Stimulated activated CD8-positive, alpha-beta memory T cell treated with anti-CD3 and anti-CD28 coated beads, Interleukin-2, amount 100 ng/mL, for 1 hour (primary cell): ENCODE data around the gene PCDHB4.
"Not testable (repeated sequence)": the region's sequence is repeated elsewhere in the genome, so short reads cannot be mapped to it uniquely, and the experiment has no call there.

ENCODE experiments used
- DNase-seq, 2 donors: peaks; one replicate each; pipeline ENCODE4 v3.0.0-alpha.2; 2020; ENCODE audit warnings: low read depth in 2 of 2

PCDHB4 gene

DNA sequence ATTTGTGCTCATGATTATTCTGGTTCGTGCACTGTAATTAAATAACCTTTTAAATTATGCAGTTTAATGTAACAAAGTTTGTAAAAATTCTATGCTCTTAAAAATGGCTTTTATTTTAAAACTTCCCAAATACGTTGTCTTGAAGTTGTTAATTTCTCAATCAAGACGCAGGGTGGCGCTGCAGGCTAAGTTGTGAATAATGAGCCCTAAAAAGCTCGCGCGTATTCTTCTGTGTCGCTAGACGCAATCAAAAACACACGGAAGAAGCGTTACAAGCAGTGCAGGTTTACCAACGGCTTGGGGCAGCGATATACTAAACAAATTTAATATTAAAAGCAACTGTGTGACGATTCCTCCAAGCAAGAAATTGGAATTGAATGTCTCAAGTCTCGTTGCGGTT lies at the start of gene PCDHB4:
PCDHB4 (plus strand) TSS at position 256 of the 400 bp plus-strand sequence. CDS start 181 bp downstream, outside the sequence.
- DNase-seq, result no peak

DNA sequence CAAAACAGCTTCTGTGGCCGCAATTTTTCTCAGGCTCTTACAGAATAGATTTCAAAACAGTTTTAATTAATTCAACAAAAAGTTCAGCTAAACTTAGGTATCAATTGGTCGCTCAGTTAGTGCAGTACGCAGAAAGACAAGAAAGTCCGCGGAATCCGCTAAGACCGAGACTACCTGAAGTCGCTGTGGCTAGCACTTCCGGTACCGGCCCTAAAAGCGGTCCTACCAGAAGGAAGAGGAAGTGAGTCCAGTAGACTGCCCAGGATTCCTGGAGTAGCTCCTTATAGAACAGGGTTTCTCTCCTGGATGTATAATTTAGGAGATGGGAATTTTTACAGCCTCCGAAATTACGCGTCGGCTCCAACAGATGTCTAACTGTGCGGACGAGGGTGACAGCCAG lies 43.8 kb upstream of the PCDHB4 start:
- DNase-seq, result no peak

- no peak for DNase-seq
Measured at GRCh38 chr5:141082228-141082627, 39.4 kb upstream of the PCDHB4 start.

GRCh38 chr5:141084487-141084989 lies 37.1 kb upstream of the PCDHB4 start:
- DNase-seq, result no peak

DNA sequence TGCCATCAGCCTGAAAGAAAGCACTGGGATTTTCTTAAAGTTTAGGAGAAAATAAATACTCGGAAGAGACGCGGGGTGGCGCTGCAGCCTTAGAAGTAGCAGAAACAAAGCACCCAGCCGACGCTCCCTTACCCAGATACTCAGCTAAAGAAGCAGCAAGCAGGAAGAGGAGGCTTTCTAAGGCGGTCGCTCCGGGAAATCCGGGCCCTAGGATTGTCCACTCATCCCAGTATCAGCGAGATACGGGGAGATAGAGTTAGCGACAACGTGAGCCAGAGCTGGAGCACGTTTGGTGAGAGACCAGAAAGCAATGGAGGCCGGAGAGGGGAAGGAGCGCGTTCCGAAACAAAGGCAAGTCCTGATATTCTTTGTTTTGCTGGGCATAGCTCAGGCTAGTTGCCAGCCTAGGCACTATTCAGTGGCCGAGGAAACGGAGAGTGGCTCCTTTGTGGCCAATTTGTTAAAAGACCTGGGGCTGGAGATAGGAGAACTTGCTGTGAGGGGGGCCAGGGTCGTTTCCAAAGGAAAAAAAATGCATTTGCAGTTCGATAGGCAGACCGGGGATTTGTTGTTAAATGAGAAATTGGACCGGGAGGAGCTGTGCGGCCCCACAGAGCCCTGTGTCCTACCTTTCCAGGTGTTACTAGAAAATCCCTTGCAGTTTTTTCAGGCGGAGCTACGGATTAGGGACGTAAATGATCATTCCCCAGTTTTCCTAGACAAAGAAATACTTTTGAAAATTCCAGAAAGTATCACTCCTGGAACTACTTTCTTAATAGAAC lies 26.9 kb upstream of the PCDHB4 start, which contains the start of gene PCDHB2:
PCDHB2 (plus strand) TSS at position 135 of the 782 bp plus-strand sequence; CDS start at position 311, 176 bp downstream.
- DNase-seq, result no peak

DNA sequence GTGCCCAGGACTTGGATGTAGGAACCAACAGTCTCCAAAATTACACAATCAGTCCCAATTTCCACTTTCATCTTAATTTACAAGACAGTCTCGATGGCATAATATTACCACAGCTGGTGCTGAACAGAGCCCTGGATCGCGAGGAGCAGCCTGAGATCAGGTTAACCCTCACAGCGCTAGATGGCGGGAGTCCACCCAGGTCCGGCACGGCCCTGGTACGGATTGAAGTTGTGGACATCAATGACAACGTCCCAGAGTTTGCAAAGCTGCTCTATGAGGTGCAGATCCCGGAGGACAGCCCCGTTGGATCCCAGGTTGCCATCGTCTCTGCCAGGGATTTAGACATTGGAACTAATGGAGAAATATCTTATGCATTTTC lies 26.4 kb upstream of the PCDHB4 start:
- DNase-seq, result no peak

DNA sequence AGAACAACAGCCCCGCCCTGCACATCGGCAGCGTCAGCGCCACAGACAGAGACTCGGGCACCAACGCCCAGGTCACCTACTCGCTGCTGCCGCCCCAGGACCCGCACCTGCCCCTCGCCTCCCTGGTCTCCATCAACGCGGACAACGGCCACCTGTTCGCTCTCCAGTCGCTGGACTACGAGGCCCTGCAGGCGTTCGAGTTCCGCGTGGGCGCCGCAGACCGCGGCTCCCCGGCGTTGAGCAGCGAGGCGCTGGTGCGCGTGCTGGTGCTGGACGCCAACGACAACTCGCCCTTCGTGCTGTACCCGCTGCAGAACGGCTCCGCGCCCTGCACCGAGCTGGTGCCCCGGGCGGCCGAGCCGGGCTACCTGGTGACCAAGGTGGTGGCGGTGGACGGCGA lies 25.4 kb upstream of the PCDHB4 start:
- not testable (repeated sequence) for DNase-seq

- DNase-seq, result not testable (repeated sequence)
Measured at GRCh38 chr5:141096586-141096985, 25.0 kb upstream of the PCDHB4 start.

DNA sequence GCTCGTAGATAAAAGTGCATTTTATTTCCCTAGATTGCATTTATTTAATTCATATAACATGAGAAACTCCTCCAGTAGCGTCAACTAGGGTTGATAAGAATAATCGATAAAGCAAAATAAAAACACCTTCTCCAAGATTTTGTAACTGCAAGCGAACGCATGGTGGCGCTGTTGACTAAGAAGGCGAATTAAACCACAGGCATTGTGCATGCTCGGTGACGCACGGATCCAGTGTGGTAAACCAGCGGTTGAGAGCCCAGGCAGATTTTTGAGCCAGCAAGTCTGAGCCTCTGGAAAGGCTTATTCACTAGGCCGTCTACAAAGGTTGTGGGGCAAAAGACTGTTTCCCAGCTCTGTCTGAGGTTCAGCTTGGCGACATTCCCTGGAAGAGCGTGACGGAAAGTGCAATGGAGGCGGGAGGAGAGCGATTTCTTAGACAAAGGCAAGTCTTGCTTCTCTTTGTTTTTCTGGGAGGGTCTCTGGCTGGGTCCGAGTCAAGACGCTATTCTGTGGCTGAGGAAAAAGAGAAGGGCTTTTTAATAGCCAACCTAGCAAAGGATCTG lies 21.3 kb upstream of the PCDHB4 start, which contains the start of gene PCDHB3:
PCDHB3 (plus strand) TSS at position 231 of the 563 bp plus-strand sequence; CDS start at position 408, 177 bp downstream.
- no peak for DNase-seq

- DNase-seq, result no peak
Measured at GRCh38 chr5:141101059-141101458, 20.6 kb upstream of the PCDHB4 start.

GRCh38 chr5:141102070-141102469 lies 19.5 kb upstream of the PCDHB4 start:
- not testable (repeated sequence) for DNase-seq

DNA sequence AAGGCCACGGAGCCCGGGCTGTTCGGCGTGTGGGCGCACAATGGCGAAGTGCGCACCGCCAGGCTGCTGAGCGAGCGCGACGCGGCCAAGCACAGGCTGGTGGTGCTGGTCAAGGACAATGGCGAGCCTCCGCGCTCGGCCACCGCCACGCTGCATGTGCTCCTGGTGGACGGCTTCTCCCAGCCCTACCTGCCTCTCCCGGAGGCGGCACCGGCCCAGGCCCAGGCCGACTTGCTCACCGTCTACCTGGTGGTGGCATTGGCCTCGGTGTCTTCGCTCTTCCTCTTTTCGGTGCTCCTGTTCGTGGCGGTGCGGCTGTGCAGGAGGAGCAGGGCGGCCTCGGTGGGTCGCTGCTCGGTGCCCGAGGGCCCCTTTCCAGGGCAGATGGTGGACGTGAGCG lies 19.1 kb upstream of the PCDHB4 start:
- DNase-seq, result not testable (repeated sequence)

DNA sequence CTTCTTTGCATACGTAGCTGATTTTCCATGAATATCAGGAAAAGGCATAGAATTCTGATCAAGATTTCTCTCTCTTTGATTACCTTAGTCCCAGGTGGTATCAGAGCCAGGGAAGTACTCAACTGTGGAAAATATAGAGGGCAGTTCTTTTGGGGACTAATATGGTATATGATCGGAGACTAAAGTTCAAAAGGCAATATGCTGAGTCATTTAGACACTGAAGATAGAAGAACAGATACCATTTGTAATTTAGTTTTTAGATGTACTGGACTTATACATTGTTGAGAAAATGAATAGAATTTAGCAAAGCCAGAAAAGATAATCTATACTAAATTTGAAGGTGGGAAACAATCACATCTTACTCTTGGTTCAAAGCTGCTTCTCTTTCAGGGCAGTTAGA lies 16.3 kb upstream of the PCDHB4 start:
- no peak for DNase-seq

- DNase-seq, result no peak
Measured at GRCh38 chr5:141119250-141119649, 2.4 kb upstream of the PCDHB4 start.

GRCh38 chr5:141121985-141122384 lies 367 bp downstream of the PCDHB4 start:
- no peak for DNase-seq

GRCh38 chr5:141123396-141124135 lies 1.9 kb downstream of the PCDHB4 start:
- DNase-seq, result not testable (repeated sequence)

DNA sequence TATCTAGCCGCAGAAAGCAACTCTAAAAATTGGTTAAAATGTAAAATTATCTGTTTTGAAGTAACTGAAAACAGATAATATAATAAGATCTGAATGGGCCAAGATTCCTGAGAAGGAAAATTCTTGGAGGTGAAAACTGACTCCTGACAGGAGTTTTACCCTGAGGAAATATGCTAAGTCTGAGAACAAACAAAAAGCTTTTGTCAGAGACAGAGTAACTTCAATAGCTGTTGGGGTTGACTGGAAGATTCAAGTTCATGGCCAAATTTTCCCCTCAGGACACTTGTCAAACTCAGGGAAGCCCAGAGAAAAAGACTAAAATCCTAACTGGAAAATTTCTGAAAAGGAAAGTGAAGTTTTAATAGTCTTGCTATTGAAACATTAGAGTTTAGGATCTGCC lies 5.7 kb downstream of the PCDHB4 start:
- no peak for DNase-seq

DNA sequence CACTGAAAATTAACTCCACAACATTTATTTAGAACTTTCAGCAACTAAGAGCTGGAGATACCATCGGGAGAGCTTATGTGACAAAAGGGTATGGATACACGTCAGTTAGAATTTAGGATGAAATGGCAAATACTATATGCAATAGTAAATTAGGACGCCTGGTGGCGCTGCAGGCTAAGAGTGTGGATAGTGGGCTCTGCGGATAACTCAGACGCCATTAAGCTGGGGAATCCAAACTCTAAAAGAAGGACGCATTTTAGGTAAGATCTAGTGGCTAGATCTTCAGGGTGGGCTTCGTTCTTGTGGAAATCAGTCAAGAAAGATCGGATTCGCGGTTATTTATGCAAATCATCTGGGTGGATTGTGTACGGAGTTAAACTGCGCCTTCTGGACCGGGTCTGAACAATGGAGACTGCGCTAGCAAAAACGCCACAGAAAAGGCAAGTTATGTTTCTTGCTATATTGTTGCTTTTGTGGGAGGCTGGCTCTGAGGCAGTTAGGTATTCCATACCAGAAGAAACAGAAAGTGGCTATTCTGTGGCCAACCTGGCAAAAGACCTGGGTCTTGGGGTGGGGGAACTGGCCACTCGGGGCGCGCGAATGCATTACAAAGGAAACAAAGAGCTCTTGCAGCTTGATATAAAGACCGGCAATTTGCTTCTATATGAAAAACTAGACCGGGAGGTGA lies 13.6 kb downstream of the PCDHB4 start, which contains the start of gene PCDHB5:
PCDHB5 (plus strand) TSS at position 177 of the 688 bp plus-strand sequence; CDS start at position 406, 229 bp downstream.
- no peak for DNase-seq

- no peak for DNase-seq
Measured at GRCh38 chr5:141135718-141136266, 14.2 kb downstream of the PCDHB4 start.

DNA sequence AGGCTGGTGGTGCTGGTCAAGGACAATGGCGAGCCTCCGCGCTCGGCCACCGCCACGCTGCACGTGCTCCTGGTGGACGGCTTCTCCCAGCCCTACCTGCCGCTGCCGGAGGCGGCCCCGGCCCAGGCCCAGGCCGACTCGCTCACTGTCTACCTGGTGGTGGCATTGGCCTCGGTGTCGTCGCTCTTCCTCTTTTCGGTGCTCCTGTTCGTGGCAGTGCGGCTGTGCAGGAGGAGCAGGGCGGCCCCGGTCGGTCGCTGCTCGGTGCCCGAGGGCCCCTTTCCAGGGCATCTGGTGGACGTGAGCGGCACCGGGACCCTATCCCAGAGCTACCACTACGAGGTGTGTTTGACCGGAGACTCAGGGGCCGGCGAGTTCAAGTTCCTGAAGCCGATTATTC lies 15.7 kb downstream of the PCDHB4 start:
- DNase-seq, result not testable (repeated sequence)

DNA sequence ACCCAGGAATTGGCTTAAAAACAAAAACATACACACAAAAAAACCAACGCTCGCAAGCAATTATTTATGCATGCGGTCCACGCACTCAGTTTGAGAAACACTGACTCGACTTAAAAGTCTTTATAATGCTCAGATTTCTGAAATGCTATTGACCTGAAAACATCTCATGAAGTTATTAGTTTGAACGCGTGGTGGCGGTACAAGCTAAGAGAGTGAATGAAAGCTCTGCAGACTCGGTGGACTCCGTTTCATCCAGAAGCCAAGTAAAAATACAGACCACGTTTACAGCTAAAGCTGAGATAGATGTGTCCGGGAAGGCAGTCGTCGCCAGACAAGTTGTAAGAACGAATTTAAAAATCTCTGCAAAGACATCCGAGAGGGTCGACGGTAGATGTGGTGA lies 28.2 kb downstream of the PCDHB4 start, which contains the start of gene PCDHB6:
PCDHB6 (plus strand) TSS at position 246 of the 400 bp plus-strand sequence. CDS start 201 bp downstream, outside the sequence.
- DNase-seq, result no peak
